Smooth muscle cell of the brain vasculature (primary cell): ENCODE measurements around the gene BTNL3.

Source experiments
- DNase-seq: peaks from one replicate; pipeline ENCODE4 v3.0.0-alpha.2; 2012; ENCODE audit warnings: low read depth, low spot score

Gene BTNL3

GRCh38 chr5:181047288-181047687 is 58.6 kb downstream of the BTNL3 start:
- no peak for DNase-seq

GRCh38 chr5:181047921-181048320 is 59.3 kb downstream of the BTNL3 start:
- no peak for DNase-seq

GRCh38 chr5:181050016-181050415 is 61.4 kb downstream of the BTNL3 start:
- DNase-seq = no peak

- no peak for DNase-seq
Measured at GRCh38 chr5:181051841-181052671, 63.4 kb downstream of the BTNL3 start.

GRCh38 chr5:181052672-181053487 is 64.2 kb downstream of the BTNL3 start:
- DNase-seq = no peak

- DNase-seq = no peak
Measured at GRCh38 chr5:181053488-181054121, 65.0 kb downstream of the BTNL3 start.

GRCh38 chr5:181054138-181054537 is 65.5 kb downstream of the BTNL3 start:
- no peak for DNase-seq

GRCh38 chr5:181054871-181055459 is 66.3 kb downstream of the BTNL3 start:
- DNase-seq = no peak
